Effector memory CD8-positive, alpha-beta T cell (primary cell): ENCODE data around the gene INPP5E.

Source experiments
- ATAC-seq: fragments of 150-1000 bp; cut with Tn5 transposase; replicated peaks from 2 replicates; pipeline ENCODE4 v1.10.0; 2021; ENCODE audit warnings: mild to moderate bottlenecking, moderate library complexity
- DNase-seq, 3 experiments: peaks; one replicate each; pipeline ENCODE4 v3.0.0; 2021
- H3K27ac Mint-ChIP-seq, 2 donors: one replicate each; pipeline ENCODE4 v1.8.0; 2022; ENCODE audit warnings: mild to moderate bottlenecking in 2 of 2, mixed read lengths in 2 of 2, moderate library complexity in 2 of 2
- H3K27me3 Mint-ChIP-seq, 2 donors: one replicate each; pipeline ENCODE4 v1.8.0; 2022; ENCODE audit warnings: mixed read lengths in 2 of 2
- H3K36me3 Mint-ChIP-seq: one replicate; pipeline ENCODE4 v1.8.0; 2022; ENCODE audit warnings: mild to moderate bottlenecking, moderate library complexity, mixed read lengths; ENCODE audit not compliant: insufficient read depth
- H3K4me1 Mint-ChIP-seq, 2 donors: one replicate each; pipeline ENCODE4 v1.8.0; 2022; ENCODE audit warnings: low read depth in 2 of 2, mixed read lengths in 2 of 2
- H3K4me3 Mint-ChIP-seq, 2 donors: one replicate each; pipeline ENCODE4 v1.8.0; 2022; ENCODE audit warnings: mild to moderate bottlenecking in 2 of 2, mixed read lengths in 2 of 2, moderate library complexity in 2 of 2
- H3K9me3 Mint-ChIP-seq, 2 donors: one replicate each; pipeline ENCODE4 v1.8.0; 2022; ENCODE audit warnings: mixed read lengths in 2 of 2

INPP5E gene

DNA sequence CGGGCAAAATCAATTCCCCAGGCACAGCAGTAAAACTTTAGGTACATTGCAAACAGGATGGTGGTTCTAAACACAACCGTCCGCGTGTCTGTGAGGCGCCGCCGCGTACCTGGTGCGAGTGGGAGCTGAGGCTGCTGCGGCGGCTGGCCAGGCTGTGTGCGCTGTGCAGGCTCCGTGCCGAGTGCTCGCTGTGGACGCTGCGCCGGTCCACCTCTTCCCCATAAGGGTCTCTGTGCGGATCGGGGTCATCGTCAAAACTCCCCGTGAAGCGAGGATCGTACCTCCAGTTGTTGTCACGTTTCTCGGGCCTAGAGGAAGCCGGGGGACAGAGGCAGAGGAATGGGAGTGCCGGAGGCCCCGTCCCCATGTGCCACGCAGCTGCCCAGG lies 26.5 kb upstream of the INPP5E start:
- Mint-ChIP-seq H3K36me3 (peaks cover 83% of the 10 kb centered on the region), H3K27ac (no peak overlapping the region), H3K9me3 (no peaks in the 10 kb centered on the region), H3K4me3 (no peak overlapping the region), H3K4me1 (peaks cover 3 to 4% of the 10 kb centered on the region in 2 donors), H3K27me3 (no peaks in the 10 kb centered on the region)
- ATAC-seq (no peak), DNase-seq (no peak)

DNA sequence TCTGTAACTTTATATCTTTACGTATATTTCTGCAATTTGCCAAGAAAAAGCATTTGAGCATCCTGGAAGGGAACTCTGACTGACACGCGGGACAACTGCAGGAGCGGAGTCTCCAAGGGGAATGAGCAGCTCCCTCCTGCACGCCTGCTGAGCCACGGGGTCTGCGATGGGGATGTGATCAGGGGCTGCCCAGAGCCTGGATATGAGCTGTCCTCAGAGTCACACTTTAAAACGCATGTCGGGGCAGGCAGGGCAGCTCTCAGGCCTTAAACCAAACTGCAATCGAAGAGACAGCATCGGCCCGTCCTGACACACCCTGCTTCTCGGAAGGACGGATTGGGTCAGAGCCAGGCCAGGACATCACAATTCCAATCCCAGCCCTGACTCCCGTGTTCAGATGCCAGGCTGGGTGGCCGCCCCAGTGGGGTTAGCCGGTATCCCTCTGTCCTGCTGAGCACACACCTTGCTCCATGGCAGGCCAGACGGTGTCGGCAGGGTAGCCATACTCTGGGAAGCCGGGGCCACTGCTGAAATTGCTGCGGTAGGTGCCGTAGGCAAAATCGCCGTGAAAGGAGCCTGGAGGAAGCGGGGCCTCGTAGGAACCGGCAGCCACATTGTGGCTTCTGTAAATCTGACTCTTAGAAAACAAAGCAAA lies 26.0 kb upstream of the INPP5E start:
- H3K27ac Mint-ChIP-seq = no peak overlapping the region
- no peak for DNase-seq
- H3K4me3 Mint-ChIP-seq = no peak overlapping the region
- no peaks in the 10 kb centered on the region for H3K27me3 Mint-ChIP-seq
- peaks cover 83% of the 10 kb centered on the region for H3K36me3 Mint-ChIP-seq
- no peak for ATAC-seq
- no peaks in the 10 kb centered on the region for H3K9me3 Mint-ChIP-seq
- H3K4me1 Mint-ChIP-seq = peaks cover 2 to 4% of the 10 kb centered on the region in 2 donors

DNA sequence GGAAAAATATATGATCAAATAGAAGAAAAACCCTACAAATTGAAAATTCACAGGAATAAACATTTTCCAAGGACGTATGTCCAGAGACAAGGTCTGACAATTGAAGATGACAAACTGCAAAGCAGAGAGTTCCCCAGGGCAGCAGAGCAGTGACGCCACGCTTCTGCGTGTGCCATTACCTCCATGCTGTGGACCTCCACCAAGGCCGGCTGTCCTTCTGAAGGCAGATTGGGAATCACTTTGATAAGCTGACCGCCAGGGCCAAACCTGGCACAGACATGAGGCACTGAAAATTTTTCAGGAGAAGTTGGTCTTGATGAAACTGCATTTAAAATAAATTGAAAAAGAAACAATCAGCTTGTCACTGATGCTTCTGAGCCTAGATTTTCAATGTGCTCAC lies 24.6 kb upstream of the INPP5E start:
- peaks cover 87% of the 10 kb centered on the region for H3K36me3 Mint-ChIP-seq
- no peaks in the 10 kb centered on the region for H3K27me3 Mint-ChIP-seq
- DNase-seq (no peak), ATAC-seq (no peak)
- H3K27ac Mint-ChIP-seq = no peak overlapping the region
- H3K4me3 Mint-ChIP-seq = no peak overlapping the region
- no peaks in the 10 kb centered on the region for H3K9me3 Mint-ChIP-seq
- H3K4me1 Mint-ChIP-seq = peaks cover 1 to 4% of the 10 kb centered on the region in 2 donors

DNA sequence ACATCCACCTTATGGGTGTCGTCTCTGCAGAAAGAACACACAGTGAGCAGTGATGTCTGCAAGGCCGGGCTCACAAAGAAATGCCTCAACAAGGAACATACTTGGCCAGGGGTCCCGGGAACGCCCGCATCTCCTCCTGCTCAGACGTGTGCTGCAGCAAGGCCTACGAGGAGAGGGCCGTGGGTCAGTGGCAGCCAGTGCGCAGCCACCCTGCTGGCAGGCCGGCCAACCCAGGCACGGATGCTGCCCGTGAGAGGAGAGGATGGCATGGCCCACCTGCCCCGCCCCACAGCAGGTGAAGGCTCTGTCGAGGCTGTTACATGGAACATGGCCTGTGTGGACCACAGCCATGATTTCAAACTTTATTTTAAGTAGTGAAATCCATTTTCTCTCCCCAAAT lies 23.9 kb upstream of the INPP5E start:
- Mint-ChIP-seq H3K4me3 (no peak overlapping the region), H3K36me3 (peaks cover 90% of the 10 kb centered on the region), H3K27ac (no peak overlapping the region), H3K4me1 (peaks cover 1 to 4% of the 10 kb centered on the region in 2 donors), H3K27me3 (no peaks in the 10 kb centered on the region), H3K9me3 (no peaks in the 10 kb centered on the region)
- ATAC-seq (no peak), DNase-seq (no peak)

DNA sequence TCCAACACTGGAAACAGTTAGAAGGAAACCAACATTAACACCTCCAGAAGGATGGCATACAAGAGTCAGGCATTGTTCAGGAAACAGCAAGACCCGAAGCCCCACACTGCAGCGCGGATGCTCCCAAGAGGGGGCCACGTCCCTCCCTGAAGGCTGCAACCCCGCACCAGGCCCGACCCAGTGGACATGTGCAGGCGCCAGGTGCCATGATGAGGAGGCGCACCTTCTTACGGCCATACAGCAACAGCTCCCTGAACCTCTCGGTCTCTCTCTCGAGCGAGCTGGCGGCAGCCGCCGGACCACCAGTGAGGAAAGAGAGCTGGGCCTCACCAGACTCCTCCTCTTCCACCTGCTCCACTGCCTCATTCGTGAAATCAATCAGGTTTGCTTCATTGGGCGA lies 23.0 kb upstream of the INPP5E start:
- Mint-ChIP-seq H3K4me3 (no peak overlapping the region), H3K9me3 (no peaks in the 10 kb centered on the region), H3K4me1 (peaks cover 1 to 4% of the 10 kb centered on the region in 2 donors), H3K27ac (no peak overlapping the region), H3K36me3 (peaks cover 95% of the 10 kb centered on the region), H3K27me3 (no peaks in the 10 kb centered on the region)
- ATAC-seq (no peak), DNase-seq (no peak)

DNA sequence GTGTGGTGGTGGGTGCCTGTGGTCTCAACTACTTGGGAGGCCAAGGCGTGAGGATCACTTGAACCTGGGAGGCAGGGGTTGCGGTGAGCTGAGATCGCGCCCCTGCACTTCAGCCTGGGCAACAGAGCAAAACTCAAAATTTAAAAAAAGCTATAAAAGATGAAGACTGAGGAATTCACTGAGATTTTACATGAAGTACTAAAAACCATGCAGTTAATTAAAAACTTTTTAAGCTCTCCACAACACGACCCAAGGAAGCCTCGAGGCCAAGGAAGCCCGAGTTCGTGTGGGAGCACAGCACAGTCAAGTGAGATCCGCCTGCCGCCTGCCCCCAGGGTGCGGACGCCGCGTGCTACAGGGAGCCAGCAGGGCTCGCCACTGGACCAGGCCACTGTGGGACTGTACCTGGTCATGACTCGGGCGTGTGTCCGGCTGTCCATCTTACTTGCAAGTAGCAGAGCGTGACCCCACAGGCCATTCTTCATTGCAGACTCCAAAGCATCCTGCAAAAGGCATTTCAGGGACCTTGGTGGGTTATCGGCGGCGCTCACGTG lies 21.2 kb upstream of the INPP5E start:
- DNase-seq = no peak
- Mint-ChIP-seq H3K36me3 (peaks cover 95% of the 10 kb centered on the region), H3K4me3 (no peak overlapping the region), H3K9me3 (no peaks in the 10 kb centered on the region), H3K27me3 (no peaks in the 10 kb centered on the region), H3K4me1 (peaks cover 1 to 4% of the 10 kb centered on the region in 2 donors), H3K27ac (no peak overlapping the region)
- no peak for ATAC-seq

DNA sequence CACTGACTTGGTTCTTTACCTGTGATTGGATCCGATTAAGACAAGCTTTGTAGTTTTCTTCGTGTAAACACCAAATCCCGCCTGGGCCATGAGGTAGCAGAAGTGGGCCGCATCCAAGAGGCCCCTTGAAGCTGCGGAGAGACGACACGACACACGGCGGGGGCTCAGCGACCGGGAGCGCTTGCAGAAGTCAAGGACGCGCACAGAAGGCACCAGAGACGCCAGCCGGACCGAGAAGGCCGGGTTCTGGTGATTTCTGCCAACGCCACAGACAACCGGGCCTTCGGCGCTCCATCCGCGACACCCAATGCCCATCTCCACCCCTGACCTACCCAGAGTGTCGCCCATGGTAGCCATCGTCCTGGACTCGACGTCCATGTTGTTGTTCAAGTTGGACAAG lies 19.8 kb upstream of the INPP5E start:
- no peak overlapping the region for H3K27ac Mint-ChIP-seq
- no peaks in the 10 kb centered on the region for H3K27me3 Mint-ChIP-seq
- no peak for DNase-seq
- no peak for ATAC-seq
- no peak overlapping the region for H3K4me3 Mint-ChIP-seq
- peaks cover 94% of the 10 kb centered on the region for H3K36me3 Mint-ChIP-seq
- H3K9me3 Mint-ChIP-seq = no peaks in the 10 kb centered on the region
- H3K4me1 Mint-ChIP-seq = no peaks in the 10 kb centered on the region

DNA sequence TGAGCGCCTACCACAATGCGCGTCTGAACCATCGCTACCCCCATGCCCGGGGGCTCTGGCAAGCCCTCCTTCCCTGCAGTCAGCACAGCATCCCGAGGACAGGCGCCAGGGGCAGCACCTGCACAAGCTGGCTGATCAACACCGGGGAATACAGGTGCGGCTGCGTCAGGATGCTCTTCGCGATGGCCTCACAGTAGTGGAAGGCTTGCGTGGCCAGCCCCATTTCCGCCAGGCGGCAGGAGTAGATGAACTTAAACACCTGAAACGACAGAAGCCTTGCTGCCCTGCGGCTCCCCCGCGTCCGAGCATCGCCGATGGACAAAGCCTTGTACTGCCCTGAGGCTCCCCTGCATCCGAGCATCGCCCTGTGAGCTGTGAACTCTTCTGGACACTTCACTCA lies 17.7 kb upstream of the INPP5E start:
- Mint-ChIP-seq H3K27ac (no peak overlapping the region), H3K27me3 (no peaks in the 10 kb centered on the region)

DNA sequence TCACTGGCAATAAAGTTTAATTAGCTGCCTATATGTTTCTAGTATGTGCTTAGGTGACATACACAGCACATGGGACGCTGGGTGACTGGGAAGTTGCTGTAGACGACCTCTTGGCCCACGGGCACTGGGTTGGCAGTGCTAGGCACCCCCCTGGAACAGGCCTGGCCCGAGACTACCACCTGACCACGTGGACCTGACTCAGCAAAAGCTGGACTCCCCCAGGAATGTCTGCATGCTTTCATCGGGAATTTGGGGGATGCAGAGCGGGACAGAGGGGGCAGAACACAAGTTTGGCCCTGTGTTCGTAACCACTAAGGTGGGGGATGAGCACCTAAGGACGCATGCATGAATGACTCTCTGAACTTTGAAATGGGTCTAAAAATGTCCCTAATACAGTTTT lies 16.6 kb upstream of the INPP5E start:
- no peak overlapping the region for H3K4me3 Mint-ChIP-seq
- H3K36me3 Mint-ChIP-seq = peaks cover 97% of the 10 kb centered on the region
- no peaks in the 10 kb centered on the region for H3K4me1 Mint-ChIP-seq
- no peak for ATAC-seq
- no peak for DNase-seq
- no peaks in the 10 kb centered on the region for H3K27me3 Mint-ChIP-seq
- H3K27ac Mint-ChIP-seq = no peak overlapping the region
- no peaks in the 10 kb centered on the region for H3K9me3 Mint-ChIP-seq

More for the DNA sequence above, 17.7 kb upstream of the INPP5E start:
- Mint-ChIP-seq H3K36me3 (peaks cover 95% of the 10 kb centered on the region), H3K4me1 (no peaks in the 10 kb centered on the region), H3K9me3 (no peaks in the 10 kb centered on the region), H3K4me3 (no peak overlapping the region)
- DNase-seq = no peak
- ATAC-seq = no peak

DNA sequence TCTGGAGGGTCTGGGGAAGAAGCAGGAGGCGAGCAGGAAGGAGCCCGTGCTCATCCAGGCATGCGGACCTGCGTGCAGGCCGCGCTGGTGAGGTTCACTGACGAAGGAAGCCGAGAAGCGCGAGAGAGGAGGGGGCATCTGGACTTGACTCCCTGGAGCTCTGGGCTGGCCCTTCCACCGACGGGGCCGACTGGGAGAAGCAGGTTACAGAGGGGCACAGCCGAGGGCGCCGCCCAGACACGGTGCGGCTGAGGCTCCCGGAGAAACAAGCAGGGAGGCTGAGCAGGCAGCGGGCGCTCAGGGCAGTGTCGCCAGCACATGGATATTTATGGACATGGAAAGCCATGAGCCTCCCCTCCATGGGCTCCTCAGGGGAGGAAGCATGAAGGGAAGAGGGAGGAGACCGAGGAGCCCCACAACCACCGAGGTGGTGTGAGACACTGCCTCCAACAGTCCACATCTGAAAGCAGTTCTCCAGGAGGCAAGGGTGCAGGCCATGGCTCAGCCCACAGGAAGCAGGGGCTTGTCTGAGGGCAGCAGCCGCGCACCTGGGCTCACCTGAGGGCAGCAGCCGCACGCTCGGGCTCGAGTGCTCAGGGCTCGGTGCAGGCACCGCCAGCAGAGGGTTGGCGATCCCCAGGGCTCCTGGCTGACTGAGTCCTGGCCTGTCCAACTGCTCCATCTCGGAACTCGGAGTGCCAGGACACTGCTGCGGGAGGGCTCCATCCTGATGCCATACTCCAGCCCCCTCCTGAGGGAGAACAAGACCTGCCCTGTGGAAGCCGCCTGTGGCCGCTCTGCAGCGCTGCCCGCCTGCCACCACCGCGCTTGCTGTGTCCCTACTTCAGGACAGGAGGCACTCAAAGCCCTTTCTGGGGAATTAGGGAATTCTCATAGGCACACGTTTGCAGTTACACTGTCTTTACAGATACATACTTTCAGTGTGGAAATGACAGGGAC lies 15.7 kb upstream of the INPP5E start:
- H3K27me3 Mint-ChIP-seq = no peaks in the 10 kb centered on the region
- no peaks in the 10 kb centered on the region for H3K9me3 Mint-ChIP-seq
- H3K4me1 Mint-ChIP-seq = no peaks in the 10 kb centered on the region
- H3K36me3 Mint-ChIP-seq = peaks cover 95% of the 10 kb centered on the region
- peak overlapping the region in 1 of 2 donors; percentile 3 for H3K4me3 Mint-ChIP-seq
- peak overlapping the region; percentile 10 to 78 for H3K27ac Mint-ChIP-seq
- ATAC-seq (no peak), DNase-seq (no peak)

DNA sequence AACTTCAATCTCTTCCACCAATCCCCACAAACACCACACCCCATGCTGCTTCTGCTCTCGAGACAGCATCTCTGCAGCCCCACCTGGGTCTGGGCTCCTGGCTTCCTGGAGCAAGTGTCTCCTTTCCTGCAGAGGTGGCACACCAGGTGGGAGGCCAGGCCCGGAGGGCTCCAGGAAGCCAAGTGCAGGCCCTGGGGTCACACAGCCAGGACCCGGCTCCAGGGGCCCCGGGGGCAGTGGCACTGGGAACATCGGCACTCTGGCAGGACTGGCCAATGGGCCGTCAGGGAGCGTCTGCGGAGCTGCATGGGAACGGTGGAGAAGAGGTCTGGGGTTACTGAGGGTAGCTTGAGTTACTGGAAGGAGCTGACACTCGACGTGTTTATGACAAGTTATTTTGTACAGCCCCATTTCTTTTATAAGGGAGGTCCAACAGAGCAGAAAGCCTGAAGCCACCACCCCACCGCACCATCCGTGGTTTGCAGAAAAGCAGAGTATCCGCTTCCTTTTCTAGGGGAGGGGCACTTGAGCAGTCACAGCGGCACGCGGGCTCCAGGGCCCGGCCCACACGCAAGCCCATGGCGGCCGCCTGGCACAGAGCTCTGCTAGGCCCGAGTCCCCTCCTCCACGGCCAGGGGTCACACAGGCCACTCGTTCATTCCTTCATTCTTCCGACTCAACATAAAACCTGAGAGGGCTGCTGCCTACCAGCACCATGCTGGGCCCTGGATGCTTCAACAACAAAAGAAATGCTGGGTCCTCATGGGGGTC lies 14.6 kb upstream of the INPP5E start:
- DNase-seq (no peak), ATAC-seq (no peak)
- peaks cover 92% of the 10 kb centered on the region for H3K36me3 Mint-ChIP-seq

DNA sequence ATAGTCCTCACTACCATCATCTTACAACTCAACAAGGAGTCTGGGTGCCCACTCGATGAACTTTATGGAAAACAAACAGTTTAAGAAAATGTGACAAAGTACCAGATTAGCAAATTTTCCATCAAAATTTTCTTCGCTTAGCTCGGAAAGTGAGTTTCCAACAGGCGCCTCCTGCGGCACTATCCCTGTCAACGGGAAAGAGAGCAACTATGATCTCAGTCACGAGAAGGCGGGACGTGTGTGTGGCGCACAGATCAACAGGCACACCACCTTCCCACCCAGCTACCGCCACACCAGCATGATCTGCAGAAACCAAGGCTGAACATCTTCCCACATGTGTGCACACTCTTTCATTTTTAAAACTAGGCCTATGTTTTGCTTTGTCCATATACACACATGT lies 13.7 kb upstream of the INPP5E start:
- no peak for ATAC-seq
- Mint-ChIP-seq H3K27ac (no peak overlapping the region), H3K27me3 (no peaks in the 10 kb centered on the region), H3K36me3 (peaks cover 86% of the 10 kb centered on the region), H3K4me1 (no peaks in the 10 kb centered on the region), H3K4me3 (no peak overlapping the region), H3K9me3 (no peaks in the 10 kb centered on the region)
- no peak for DNase-seq

More for the DNA sequence above, 14.6 kb upstream of the INPP5E start:
- H3K9me3 Mint-ChIP-seq = no peaks in the 10 kb centered on the region
- H3K4me1 Mint-ChIP-seq = no peaks in the 10 kb centered on the region
- no peak overlapping the region for H3K4me3 Mint-ChIP-seq
- peak overlapping the region in 1 of 2 donors; percentile 78 for H3K27ac Mint-ChIP-seq
- no peaks in the 10 kb centered on the region for H3K27me3 Mint-ChIP-seq

DNA sequence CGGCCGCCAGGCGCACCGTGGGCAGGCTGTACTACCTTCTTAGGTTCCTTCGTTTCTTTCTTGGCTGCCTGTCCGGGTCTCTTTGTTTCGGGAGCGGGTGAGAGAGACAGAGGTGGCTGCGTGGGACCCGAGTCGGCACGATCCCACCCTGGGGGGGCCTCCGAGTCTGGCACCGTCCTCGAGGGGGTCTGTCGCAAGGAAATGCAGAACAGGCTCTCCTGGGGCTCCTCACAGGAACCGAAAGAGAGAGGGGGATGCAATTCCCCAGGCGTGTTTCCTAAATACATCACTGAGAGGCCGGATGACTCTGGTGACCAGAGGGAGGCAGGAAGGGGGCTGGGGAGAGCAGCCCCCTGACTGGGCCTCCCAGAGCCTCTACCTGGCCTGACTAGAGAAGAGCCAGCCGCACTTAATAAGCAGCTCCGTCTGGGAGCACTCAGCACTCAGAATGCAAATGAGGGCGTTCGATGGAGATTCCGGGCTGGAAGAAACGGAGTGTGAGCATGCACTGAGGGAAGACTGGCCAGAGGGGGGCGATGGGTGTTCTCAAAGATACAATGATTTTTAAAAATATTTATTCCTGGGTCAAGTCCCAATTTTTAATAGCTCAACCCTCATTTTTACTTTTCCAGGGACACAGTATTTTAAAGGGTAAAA lies 11.7 kb upstream of the INPP5E start:
- peak overlapping the region in 1 of 2 donors; percentile 60 for H3K27ac Mint-ChIP-seq
- no peak for DNase-seq
- H3K9me3 Mint-ChIP-seq = no peaks in the 10 kb centered on the region
- peaks cover 86% of the 10 kb centered on the region for H3K36me3 Mint-ChIP-seq
- H3K27me3 Mint-ChIP-seq = no peaks in the 10 kb centered on the region
- no peak overlapping the region for H3K4me3 Mint-ChIP-seq
- ATAC-seq = no peak
- H3K4me1 Mint-ChIP-seq = no peaks in the 10 kb centered on the region
